ENCODE data around the gene NALCN.

NALCN gene

GRCh38 chr13:101155920-101156319, 260.4 kb downstream of the NALCN start:
- TF ChIP-seq, protein P1, sequence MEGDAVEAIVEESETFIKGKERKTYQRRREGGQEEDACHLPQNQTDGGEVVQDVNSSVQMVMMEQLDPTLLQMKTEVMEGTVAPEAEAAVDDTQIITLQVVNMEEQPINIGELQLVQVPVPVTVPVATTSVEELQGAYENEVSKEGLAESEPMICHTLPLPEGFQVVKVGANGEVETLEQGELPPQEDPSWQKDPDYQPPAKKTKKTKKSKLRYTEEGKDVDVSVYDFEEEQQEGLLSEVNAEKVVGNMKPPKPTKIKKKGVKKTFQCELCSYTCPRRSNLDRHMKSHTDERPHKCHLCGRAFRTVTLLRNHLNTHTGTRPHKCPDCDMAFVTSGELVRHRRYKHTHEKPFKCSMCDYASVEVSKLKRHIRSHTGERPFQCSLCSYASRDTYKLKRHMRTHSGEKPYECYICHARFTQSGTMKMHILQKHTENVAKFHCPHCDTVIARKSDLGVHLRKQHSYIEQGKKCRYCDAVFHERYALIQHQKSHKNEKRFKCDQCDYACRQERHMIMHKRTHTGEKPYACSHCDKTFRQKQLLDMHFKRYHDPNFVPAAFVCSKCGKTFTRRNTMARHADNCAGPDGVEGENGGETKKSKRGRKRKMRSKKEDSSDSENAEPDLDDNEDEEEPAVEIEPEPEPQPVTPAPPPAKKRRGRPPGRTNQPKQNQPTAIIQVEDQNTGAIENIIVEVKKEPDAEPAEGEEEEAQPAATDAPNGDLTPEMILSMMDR (IDR thresholded peaks at IDR 0.05; ENCODE audit: low read length, missing control alignments) = peak; percentile 53
- no peak for DNase-seq (ENCODE audit: low read depth)
- H3K4me3 ChIP-seq (replicated peaks; ENCODE audit: low read depth, low read length) = no peak overlapping the region

DNA sequence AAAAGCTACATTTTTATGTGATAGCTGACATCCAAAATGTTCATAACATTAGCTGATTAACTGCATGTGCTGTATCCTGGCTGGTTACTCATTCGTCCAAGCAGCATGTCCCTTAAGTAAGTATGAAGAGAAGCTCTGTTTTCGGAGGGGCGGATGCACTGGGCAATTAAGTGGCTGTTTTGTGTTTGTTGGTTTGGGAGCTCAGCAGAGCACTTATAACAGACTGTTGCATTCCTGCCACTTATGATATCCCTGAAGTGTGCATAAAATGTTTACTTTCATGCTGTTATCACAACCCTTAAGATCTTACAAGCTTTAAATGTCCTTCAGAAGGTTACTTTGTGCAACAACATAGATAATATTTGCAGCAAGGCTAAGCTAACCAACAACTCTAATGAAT, 264.1 kb downstream of the NALCN start:
- TF ChIP-seq, protein P1 (IDR thresholded peaks at IDR 0.05; ENCODE audit: low read length, missing control alignments) = no peak
- DNase-seq (ENCODE audit: low read depth) = no peak
- H3K4me3 ChIP-seq (replicated peaks; ENCODE audit: low read depth, low read length) = no peak overlapping the region

DNA sequence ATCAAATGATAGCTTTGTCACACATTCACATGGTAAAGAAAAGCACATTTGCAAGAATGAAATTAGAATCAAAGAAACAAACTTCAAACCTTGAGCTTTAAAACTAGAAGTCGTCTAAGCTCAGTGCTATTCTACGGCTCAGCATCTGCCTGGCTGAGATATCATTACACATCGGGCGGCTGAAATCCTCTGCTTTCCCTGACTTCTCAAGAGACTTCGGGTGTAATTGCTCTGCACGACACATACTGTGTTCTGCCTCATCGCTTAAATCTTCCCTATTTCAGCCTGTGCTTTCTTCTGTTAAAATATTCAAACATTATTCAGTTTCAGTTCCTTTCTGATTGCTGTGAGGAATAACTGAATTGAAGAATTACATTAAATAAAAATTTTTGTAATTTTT, 265.3 kb downstream of the NALCN start:
- no peak overlapping the region for H3K4me3 ChIP-seq (replicated peaks; ENCODE audit: low read depth, low read length)
- peak; percentile 12 for DNase-seq (ENCODE audit: low read depth)
- TF ChIP-seq, protein P1 (IDR thresholded peaks at IDR 0.05; ENCODE audit: low read length, missing control alignments) = no peak

GRCh38 chr13:101149735-101150384, 266.4 kb downstream of the NALCN start:
- TF ChIP-seq, protein P1 (IDR thresholded peaks at IDR 0.05; ENCODE audit: low read length, missing control alignments) = peak; percentile 28
- peak; percentile 60 for DNase-seq (ENCODE audit: low read depth)
- H3K4me3 ChIP-seq (replicated peaks; ENCODE audit: low read depth, low read length) = no peak overlapping the region

DNA sequence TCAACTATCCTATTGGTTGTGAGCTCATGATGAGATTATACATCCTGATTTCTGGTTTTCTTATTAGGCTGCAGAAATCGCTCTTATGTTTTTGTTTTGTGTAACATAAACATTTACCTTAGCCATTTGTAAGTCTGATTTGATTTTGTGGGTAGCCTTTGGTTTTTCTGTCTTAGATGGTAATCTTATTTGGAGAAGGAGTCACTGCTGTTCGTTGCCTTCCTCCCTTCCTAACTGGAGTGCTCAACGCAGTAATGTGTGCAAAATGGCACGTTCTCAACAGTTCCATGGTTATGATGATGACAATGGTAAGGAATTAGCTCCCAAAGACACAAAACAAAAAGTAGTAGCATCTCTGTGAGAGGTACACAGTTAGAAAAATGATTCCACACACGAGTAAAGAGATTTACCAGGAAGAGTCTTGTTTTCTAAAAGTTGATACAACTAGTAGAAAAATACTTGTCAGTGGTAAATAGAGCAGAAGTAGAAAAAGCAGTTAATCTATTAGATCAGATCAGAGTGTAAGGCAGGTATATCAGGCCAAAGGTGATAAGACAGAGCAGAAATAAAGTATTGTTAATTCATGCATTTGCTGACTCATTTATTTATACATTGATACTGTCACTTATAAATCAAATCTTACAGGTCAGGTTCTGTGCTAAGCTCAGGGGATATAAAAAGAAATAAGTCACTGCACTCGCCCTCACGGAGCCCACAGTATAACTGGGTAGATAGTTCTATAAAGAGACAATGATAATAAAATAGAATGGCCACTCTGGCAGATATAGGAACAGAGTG, 270.0 kb downstream of the NALCN start:
- H3K4me3 ChIP-seq (replicated peaks; ENCODE audit: low read depth, low read length) = no peak overlapping the region
- TF ChIP-seq, protein P1 (IDR thresholded peaks at IDR 0.05; ENCODE audit: low read length, missing control alignments) = no peak
- no peak for DNase-seq (ENCODE audit: low read depth)

DNA sequence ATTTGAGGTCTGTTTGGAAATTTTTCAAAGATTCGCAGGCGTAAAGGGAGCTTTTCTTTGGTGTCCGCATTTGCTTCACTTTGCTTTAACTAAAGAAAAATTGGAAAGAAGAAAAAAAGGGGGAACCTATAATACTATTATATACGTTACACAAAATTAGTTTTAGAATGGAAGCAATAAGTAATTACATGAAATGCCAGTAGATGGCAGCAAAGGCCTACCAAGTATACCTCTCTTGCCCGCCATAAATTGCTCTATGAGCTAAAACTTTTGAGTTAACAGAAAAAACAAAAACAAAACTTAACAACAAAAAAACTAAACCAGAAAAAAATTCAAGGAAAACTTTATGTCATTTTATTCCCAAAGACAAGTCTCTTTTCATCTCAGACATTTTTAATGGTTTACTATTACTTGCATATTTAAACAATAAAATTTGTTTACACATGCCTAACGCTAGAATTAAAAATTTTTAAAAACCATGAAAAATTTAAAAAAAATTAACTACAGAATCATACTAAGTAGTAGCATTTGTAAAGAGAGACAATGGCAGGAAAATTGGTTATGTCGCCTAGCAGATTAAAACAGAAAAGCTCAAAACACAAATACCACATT, 271.4 kb downstream of the NALCN start:
- TF ChIP-seq, protein P1 (IDR thresholded peaks at IDR 0.05; ENCODE audit: low read length, missing control alignments) = peak; percentile 56

More for the DNA sequence above, 271.4 kb downstream of the NALCN start:
- no peak overlapping the region for H3K4me3 ChIP-seq (replicated peaks; ENCODE audit: low read depth, low read length)
- peak; percentile 80 for DNase-seq (ENCODE audit: low read depth)

Measured in fibroblast of pulmonary artery (primary cell).